GM19099 (cell line): ENCODE data around the gene SLC7A1.

Experiments
- POLR2A ChIP-seq: IDR thresholded peaks from 3 replicates; pipeline ENCODE4 v1.6.1; 2011; ENCODE audit warnings: low read depth; ENCODE audit not compliant: insufficient read length; ENCODE audit errors: extremely low read depth

The SLC7A1 gene

DNA sequence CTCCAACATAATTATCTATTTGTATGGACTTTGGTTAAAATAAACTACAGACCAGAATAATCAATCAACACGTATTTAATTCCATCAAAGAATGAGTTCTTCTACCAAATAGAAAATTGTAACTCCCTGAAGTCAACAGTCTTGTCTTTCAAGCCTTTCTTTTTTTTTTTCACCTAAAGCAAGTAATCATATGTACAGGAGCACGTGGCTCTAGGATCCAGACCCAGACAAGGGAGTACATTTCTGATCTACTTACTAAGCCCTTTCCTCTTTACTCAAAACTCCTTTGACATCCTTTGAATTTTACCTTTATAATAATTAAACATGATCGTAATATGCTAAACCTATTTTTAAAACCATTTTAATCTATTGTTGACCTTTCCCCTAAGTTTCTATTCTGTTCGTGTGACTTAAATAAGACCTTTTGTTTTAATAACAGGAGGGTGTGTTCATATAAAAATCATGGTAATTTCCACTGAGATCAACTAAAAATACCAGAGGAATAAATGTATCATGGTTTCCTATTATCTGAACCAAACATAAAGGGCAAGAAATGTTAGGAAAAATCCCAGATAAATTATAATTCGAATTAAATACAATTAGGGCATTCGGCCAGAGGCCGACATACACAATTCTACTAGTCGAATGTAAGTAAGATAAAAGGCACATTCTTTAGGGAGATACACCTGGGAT, 1.7 kb downstream of the SLC7A1 start:
- no peak for TF ChIP-seq POLR2A

DNA sequence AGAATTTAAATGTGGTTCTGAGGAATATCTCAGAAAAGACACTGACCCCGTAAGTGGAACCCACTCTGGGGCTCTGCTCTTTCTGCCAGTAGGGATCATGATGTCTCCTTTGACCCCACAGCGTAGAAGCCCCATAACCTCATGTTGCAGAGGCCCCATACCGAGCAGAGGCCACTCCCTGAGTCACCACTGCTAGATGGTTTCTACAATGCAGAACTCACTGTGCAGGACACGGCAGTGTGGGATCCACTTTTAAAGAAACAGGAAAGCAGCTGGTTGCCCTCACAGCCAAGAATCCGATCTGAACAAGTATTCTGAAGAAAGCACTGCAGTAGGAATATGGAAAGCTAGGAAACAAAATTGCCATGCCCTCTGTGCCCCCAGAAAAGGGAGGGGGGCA, 4.2 kb downstream of the SLC7A1 start:
- no peak for TF ChIP-seq POLR2A

DNA sequence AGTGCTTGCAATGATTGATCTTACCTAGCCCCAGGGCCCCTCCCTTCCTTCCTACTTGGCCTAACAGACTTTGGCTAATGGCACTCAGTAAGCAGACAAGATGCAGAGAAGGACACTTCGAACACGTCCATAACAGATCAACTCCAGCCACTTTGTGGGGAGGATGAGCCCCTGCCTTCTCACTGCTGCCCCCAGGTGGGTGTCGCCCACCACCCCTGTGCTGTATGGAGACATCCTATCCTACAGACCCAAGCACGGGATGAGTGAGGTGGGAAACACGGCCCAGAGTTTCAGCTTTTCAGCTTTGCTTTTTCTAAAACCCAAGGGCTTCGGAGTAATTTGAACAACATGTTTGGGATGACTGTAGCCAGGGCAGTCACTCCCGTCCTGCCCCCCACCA, 5.5 kb downstream of the SLC7A1 start:
- TF ChIP-seq POLR2A = no peak

DNA sequence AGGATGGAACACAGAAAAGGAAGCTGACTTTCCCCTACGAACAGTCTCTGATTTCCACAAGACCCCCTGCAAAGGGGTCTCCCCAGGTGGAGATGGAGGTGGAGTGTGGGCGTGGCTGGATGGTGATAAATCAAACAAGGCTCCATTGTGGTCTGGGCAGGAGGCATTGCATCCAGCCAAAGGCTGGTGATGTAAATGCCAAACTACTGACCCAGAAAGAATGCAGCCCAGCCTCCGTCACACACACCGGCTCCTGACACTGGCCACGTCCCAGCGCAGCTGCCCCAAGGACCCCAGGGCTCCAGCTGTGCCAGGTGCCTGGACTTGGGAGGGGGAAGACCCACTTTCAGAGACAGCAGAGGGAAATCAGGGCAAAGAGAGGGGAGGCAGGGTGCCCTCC, 6.3 kb downstream of the SLC7A1 start:
- TF ChIP-seq POLR2A = no peak

- TF ChIP-seq POLR2A = no peak
These were observed 7.8 kb downstream of the SLC7A1 start for GRCh38 chr13:29587645-29588044.

DNA sequence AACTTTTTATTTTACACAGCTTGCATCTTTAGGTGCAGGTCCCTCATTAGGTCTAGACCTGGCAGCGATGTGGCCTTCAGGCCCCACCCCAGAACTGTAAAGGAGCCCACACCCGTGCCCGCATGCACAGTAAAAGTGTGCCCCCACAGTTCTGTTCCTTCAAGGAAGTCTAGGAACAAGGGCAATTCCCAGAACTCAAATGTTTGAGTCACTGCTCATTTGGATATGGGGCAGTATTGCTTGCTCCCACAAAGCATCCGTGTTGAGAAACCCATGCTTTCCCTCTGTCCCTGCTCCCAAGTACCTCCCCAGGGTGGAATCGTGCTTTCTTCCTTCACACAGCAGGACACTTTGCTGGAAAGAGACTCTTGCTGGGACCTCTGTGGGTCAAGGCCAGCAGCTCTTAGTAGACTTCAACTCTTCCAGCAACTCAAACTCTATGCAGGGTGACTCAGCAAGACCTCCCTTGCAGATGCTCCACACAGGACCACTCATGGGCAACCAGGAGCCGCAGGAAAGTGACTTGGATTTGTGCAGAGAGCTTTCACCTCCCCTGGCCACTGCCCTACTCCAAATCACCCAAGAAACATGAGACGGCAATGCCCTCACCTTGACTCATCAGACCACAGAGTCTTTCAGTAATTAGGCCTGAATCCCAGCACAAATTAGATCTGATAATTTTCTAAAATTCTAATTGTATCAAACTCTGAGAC, 12.3 kb downstream of the SLC7A1 start:
- no peak for TF ChIP-seq POLR2A

GRCh38 chr13:29582171-29582570, 13.3 kb downstream of the SLC7A1 start:
- TF ChIP-seq POLR2A = no peak

DNA sequence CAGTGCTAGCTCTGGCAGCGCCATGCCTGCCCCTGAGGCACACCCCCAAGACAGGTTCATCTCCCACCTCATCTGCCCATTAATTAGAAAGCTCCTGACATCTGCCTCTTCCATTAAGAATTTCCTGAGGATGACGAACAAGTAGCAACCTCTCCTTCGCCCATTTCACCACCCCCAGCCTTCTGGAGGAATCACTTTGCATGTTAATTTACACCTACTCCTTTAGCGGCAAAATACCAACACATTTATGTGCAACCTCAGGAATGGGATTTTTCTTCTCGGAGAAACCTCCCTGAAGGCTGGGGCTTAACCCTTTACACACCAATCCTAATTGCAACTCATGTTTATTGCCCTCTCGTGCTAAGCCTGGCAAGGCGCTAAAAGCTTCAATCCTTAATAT, 13.8 kb downstream of the SLC7A1 start:
- TF ChIP-seq POLR2A = no peak

DNA sequence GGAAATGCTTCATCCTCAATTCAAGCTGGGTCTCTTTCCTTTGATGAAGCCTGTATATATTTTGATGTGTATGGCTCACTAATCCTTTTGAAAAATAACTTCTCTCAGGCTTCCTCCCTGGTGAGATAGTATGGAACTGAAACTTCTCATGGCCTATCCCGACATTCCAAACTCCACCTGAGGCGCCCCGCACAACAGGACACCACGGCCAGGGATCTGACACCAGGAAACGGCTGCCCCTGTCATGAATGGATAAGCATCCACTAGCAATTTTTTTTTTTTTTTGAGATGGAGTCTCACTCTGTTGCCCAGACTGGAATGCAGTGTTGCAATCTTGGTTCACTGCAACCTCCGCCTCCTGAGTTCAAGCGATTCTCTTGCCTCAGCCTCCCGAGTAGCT, 16.4 kb downstream of the SLC7A1 start:
- no peak for TF ChIP-seq POLR2A

- TF ChIP-seq POLR2A = no peak
These were observed 17.0 kb downstream of the SLC7A1 start for GRCh38 chr13:29578300-29579085.

- no peak for TF ChIP-seq POLR2A
These were observed 18.1 kb downstream of the SLC7A1 start for GRCh38 chr13:29577136-29578051.

DNA sequence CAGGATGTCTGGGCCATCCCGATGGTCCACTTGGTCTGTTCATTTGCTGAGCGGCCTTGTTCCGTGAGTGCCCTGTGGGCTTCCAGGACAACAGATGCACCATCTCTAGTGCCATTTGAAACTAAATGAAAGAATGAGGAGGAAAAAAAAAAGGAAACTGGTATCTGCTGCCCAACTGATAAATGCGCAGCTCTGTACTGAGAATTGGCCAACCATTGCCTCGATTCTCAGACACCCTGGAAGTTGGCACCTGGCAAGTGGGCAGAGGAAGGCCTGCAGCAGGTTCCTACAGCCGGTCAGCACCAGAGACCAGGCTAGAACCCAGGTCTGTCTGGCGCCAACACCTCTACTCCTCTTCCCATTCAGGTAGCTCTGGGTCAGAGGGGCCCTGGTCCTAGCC, 18.9 kb downstream of the SLC7A1 start:
- no peak for TF ChIP-seq POLR2A

- TF ChIP-seq POLR2A = no peak
These were observed 20.4 kb downstream of the SLC7A1 start for GRCh38 chr13:29575098-29575497.

- no peak for TF ChIP-seq POLR2A
These were observed 22.3 kb downstream of the SLC7A1 start for GRCh38 chr13:29573190-29573589.

- no peak for TF ChIP-seq POLR2A
These were observed 22.9 kb downstream of the SLC7A1 start for GRCh38 chr13:29572575-29572974.

GRCh38 chr13:29571876-29572570, 23.5 kb downstream of the SLC7A1 start:
- TF ChIP-seq POLR2A = no peak
